HG02840 (cell line): ENCODE measurements around the gene CCL11.

Source experiments
- ATAC-seq: cut with Tn5 transposase; IDR thresholded peaks from one replicate; pipeline ENCODE4 v1.9.1; 2021; ENCODE audit warnings: mild to moderate bottlenecking, moderate library complexity, moderate number of reproducible peaks; ENCODE audit not compliant: unreplicated experiment, low FRiP score

CCL11 gene

DNA sequence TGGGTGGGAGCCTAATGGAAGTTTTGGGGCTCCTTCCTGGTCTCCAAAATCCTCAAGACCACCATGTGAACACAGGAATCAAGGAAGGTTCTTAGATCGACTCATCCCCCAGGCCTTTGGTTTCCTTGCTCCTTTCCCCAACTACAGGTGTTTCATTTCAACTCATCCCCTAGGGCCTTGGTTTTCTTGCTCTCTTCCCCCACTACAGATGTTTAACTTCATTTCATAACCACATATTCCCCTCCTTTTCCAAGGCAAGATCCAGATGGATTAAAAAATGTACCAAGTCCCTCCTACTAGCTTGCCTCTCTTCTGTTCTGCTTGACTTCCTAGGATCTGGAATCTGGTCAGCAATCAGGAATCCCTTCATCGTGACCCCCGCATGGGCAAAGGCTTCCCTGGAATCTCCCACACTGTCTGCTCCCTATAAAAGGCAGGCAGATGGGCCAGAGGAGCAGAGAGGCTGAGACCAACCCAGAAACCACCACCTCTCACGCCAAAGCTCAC, at the start of gene CCL11:
Gene CCL11 (plus strand): TSS at position 457 of the 507 bp plus-strand sequence. CDS start 67 bp downstream, outside the sequence.
- no peak for ATAC-seq

DNA sequence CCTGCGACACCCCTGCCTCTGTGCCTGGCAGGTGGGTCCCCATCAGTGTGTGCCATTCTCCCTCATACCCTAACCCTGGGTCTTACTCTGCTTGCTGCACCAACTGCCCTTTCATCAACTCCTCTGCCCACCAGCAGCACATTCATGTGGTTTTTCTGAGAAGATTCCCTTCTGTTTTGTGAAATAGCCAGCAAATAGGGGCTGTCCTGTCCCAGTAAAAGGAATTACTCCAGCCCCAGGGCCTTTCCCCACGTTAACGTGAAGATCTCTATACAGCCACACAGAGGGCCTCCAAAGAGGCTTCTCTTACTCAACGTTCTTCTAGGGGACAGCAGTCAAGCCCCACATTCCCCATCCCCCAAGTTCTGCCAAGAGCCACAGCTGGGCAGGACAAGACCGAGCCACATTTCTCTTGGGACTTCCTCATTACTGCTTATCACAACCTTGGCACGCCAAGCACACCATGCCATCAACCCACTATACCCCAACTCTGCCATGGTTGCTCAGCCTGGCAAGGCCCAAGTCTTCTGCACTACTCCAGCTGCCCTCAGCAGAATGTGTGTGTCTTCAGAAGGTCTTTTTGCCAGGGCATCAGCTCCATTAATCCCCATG, 49.2 kb upstream of the CCL11 start:
- ATAC-seq: no peak

DNA sequence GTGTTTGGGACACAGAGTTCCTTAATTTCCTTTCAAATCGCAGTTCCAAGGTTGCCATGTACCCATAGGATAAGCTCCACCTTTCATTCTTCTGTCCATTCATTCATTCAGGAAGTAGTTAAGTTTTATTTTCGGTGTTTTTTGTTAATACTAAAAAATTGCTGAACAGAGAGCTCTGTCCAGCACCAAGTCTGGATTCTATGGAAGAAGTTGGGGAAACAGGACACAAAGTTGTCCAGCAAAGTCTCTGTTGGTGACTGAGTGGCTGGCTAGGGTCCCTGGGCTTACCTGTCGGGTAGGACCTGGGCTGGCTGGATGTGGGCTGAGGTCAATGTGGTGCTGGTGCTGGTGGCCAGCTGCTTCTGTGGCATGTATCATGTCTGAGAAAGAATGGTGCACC, 48.1 kb upstream of the CCL11 start:
- ATAC-seq: no peak

DNA sequence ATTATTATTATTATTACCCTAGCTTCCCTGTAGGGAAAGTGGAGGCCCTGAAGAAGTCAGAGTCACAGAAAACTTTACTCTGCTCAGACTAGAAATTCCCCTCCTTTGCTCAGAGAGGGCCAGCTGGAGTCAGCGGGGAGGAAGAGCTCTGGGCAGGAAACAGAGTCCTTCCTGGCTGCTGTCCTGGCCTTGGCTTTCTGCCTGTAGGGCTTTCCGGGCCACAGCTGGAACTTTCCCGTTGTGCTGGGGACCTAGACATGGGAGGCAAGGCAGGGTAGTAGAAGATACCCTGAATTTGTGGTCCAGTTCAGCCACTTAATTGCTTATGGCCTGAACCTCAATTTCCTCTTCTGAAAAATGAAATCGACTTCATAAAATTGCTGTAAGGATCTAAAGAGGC, 44.5 kb upstream of the CCL11 start:
- ATAC-seq: no peak

DNA sequence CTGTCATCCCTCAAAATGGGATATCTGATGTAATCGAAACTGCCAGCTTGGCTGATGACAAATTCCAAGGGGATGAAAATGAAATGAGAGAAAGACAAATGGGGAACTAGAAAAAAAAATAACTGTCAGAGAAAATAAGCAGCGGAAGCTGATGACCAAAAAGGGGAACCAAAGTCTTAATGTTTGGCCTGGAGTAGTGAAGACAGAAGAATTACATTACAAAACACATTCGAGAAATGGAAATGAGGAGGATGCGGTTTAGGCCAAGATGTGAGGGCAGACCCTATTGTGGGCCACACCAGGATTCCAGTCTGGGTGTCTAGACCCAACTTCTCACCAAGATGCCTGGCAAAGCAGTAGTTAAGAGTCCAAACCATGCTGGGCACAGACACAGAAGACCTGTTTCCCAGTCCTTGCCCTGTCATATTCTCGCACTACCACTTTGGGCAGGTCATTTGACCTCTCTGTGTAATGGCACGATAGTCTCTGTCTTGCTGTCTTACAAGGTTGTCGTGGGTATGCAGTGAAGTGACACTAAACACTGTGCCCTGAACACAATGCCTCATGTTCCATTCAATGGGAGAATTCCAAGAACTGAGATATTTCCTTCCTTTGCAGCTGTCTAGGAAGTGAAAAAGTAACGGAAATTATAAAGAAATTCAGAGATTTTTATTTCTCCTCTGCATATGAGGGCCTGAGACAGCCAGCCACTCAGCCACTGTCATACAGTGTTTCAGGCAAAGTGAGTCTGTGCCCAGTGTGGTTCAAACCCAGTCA, 42.8 kb upstream of the CCL11 start:
- no peak for ATAC-seq

DNA sequence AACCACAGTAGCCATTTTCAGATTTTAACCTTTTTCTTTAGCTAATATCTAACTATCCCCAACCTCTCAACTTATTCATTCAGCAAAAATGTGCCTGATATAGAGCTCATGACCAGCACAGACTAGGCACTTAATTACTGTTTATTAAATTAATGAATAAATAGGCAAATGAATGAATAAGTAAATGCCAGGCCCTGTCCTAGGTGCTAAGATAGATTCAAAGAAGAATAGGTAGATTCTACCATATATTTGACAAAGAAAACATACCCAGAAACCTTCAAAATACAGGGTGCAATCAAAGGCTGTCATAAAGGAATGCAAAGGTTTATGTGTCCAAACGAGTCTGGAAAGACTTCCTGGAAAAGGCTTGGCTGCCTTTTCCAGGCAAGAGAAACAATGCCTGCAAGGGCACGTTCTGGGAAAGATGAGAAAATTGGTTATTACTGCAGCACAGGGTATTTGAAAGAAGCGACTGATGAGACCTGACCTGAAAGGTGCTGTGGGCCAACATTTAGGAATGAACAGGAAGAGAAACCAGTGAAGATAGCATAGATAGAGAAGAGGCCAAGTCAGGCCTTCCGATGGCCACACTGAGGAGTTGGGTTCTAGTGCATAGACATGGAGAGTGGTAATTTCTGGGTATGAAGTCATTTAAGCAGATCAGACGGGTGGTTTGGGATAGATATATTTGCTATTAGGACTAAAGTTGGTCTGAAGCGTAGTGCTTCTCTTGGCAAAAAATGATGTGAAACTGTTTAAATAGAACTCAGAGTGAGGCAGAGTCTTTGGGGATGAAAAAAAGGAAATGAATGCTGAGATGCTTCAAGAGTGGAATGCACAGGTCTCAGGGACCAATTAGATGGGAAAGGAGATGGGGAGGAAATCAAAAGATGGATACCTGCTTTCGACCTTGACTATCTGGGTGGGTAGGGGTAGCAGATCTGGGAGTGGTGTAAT, 41.9 kb upstream of the CCL11 start:
- ATAC-seq: no peak

DNA sequence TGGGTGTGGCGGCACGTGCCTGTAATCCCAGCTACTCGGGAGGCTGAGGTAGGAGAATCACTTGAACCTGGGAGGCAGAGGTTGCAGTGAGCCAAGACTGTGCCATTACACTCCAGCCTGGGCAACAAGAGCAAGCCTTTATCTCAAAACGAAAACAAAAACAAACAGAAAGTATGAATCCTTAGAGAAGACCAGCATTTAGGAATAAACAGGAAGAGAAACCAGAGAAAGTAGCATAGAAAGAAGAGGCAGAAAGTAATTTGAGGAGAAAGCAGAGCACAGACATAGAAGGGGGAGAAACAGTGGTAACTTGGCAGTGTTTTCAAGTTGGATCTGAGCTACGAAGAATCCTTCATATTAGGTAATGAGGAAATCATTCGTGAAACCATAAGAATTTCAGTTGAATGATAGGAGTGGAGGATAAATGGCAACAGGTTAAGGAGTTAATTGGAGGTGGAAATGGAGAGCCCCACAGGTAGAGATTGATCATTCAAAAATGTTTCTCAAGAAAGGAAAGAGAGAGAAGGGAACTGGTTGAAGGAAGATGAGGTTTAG, 40.1 kb upstream of the CCL11 start:
- ATAC-seq: no peak

DNA sequence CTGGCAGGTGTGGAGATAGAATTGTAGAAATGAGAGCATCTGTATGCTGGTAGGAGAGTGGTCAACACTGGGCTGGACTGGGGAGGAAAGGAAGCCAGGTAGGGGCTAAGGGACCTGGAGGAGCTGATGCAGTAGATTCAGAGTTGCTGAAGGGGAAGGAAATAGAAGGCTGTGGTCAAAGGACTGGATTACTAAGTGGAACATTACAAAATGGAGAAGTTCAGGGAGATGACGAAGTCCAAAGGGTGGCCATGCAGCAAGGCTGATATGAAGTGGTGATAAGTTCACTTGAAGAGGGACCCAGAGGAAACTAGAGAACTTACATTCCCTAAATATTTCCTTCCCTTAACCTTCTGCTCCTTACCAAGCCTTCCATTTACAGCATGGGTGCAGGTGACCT, 39.1 kb upstream of the CCL11 start:
- no peak for ATAC-seq

DNA sequence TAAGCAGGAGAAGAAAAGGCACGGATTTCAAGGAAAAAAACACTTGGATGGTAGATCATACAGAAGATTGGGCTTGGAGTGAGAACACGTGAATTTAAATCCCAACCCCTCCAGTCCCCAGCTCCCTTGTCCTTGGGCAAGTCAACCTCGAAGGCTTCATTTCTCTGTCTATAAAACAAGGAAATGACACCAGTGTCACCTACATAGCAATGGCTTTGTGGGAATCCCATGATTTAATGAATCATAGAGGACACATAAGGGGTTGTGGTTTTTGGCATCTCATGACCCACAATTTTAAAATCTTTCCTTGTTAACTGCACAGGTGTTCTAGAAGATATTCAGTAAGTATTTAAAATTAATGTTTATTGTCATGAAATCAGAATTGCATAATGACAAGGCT, 38.7 kb upstream of the CCL11 start:
- no peak for ATAC-seq

DNA sequence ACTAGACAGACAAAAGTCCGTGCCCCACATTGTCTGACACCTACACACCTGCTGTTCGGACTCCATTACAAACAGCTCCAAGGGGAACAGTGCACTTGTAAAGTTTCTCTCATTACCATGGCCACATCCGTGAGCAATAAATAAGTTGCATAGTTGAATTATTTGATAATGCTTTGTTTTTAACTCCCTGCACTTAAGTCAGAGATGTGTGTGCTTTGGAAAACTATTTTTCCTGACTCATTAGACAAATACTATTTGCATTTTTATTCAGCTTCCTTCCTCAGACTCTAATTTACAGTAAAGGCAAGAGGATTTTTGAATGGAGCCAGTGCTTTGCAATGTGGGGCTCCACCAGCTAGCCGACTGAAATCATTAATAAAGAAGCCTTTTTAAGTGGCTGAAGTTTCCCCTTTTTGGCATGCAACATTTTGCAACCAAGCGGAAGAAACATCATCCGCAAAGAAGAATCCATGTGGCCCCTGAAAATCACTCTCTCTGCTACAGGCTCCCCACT, 37.0 kb upstream of the CCL11 start:
- ATAC-seq: no peak

DNA sequence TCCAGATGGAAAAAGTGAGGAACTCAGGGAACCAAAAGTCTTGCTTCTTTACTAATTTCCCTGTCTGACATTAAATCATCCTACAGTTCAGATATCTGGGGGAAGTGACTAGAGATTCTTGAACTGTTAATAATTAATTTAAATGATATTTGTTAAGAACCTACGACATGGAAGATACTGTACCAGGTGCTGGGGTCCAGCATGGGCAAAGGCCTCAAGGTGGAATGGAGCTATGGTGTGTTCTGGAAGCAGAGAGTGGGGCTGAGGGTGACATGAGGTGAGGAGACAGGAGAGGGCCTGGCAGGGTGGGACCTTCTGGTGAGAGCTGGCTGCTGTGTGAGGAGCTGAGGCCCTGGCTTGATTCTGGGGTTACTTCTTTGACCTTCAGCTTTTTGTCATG, 36.5 kb upstream of the CCL11 start:
- no peak for ATAC-seq

DNA sequence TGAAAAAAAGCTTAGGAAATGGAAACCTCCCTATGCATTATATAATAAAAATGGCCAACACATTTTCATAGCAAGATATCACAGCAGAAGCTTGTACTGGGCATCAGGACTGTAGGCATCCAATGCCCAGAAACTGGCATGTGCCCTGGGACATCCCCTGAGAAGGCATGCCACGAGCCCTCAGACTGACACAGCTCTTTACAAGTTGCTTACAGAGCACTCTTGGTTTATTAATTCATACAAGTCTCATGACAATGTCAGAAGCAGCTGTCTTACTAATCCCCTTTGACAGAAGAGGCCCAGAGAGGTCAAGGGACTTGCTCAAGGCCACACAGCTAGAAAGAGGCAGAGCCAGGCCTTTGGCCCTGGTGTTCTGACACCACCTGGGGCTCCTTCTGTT, 36.1 kb upstream of the CCL11 start:
- ATAC-seq: no peak

DNA sequence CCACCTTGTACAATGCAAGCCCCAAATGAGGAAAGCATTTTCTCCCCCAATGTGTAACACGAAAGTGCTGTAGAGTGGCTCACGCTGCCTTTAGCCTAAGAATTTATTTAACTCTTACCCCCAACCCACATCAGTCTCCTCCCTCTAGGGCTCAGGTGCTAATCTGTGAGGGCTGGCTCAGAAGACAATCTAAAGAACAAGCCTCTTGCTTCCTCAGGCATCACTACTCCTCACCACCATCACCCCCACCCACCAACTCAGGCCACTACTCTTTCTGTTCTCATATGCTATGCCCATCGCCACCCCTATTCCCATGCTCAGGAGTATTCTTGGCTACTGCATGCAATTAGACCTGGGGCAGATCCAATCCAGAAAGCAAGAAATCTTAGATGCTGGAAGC, 34.4 kb upstream of the CCL11 start:
- ATAC-seq: no peak

DNA sequence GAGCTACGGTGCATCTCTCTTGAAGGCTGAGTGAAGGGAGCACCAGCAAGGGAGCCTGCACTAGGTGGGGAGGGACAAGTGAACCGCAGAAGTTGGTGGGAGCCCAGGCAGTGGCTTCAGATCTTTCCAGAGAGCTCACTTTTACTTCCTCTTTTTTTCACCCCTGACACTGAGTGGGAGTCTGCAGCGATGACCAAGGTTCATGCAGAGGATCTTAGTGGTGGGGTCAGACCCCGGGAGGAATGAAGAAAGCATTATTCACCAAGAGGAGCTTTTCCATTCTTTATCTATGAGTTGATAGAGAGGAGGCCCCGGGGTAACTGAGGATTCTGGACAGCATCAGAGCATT, 33.5 kb upstream of the CCL11 start:
- ATAC-seq: no peak

DNA sequence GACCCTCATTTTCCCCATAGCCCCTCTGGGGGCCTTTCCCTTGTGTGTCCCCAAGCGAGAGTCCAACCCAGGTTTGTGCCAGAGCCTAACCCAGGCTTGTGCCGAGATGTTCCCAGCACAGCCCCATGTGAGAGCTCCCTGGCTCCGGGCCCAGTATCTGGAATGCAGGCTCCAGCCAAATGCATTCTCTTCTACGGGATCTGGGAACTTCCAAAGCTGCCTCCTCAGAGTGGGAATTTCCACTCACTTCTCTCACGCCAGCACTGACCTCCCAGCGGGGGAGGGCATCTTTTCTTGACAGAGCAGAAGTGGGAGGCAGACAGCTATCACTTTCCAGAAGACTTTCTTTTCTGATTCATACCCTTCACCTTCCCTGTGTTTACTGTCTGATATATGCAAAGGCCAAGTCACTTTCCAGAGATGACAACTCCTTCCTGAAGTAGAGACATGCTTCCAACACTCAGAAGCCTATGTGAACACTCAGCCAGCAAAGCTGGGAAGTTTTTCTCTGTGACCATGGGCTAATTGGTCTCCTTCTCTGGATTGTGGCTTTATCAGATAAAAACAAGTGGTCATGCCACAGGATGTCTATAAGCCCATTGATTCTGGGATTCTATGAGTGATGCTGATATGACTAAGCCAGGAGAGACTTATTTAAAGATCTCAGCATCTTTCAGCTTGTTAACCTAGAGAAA, 33.0 kb upstream of the CCL11 start:
- ATAC-seq: no peak

DNA sequence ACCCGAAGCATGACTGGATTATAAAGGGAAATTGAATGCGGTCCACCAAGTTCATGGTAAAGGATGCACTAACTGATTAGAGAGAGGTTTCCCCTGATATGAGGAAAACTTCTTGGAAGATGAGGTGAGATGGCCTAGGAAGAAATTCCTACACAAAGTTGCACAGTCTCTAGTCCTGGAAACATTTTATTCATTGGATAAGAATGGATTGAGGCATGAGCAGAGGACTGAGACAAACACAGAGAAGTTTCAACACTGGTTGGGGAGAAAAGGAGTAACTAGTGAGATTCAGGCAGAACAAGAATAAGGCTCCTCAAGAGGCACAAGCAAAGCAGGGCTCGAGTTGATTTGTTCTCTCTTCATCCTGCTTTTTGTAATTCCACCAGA, 32.4 kb upstream of the CCL11 start:
- no peak for ATAC-seq

DNA sequence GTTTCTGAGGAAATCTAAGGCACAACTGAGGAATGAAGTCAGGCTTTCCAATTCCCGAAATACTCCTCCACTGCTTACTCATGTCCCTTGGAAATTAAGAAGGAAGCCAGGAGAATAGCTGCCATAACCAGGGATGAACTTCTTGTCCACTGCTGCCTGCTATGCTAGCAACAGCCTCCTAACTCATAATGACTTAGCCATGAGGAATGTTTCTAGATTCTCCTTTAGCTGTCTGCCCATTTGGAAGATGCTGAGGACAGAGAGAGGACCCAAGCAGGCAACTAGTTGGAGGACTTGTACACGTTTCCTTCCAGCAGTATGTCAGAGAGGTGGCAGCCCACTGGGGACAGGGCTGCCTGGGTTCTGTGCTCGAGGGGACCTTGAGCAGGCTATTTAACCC, 31.4 kb upstream of the CCL11 start:
- ATAC-seq: no peak

DNA sequence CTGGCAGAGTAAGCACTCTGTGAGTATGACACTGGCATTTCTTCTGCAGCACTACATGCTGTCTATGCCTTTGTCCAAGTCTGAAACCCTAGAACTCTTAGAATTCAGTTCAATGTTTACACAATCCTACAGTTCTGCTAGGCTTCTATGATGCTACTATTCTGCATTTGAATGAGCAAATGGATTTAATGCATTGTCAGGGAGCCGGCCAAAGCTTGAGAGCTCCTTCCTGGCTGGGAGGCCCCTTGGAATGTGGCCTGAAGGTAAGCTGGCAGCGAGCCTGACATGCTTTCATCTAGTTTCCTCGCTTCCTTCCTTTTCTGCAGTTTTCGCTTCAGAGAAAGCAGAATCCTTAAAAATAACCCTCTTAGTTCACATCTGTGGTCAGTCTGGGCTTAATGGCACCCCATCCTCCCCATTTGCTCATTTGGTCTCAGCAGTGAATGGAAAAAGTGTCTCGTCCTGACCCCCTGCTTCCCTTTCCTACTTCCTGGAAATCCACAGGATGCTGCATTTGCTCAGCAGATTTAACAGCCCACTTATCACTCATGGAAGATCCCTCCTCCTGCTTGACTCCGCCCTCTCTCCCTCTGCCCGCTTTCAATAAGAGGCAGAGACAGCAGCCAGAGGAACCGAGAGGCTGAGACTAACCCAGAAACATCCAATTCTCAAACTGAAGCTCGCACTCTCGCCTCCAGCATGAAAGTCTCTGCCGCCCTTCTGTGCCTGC, 30.7 kb upstream of the CCL11 start, which contains the start of gene CCL2:
Gene CCL2 (plus strand): TSS at position 635 of the 730 bp plus-strand sequence. CDS start 65 bp downstream, at position 700.
- no peak for ATAC-seq

DNA sequence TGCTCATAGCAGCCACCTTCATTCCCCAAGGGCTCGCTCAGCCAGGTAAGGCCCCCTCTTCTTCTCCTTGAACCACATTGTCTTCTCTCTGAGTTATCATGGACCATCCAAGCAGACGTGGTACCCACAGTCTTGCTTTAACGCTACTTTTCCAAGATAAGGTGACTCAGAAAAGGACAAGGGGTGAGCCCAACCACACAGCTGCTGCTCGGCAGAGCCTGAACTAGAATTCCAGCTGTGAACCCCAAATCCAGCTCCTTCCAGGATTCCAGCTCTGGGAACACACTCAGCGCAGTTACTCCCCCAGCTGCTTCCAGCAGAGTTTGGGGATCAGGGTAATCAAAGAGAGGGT, 30.2 kb upstream of the CCL11 start:
- no peak for ATAC-seq
